ENCODE data around the gene UBE2K. TPM values are rescaled to one million over a fixed set of nuclear protein-coding genes. Genes with fewer than 3 reads are reported as not detected.

Gene UBE2K
- total RNA-seq, 1 experiment from 2014 or later: 38.9 TPM

DNA sequence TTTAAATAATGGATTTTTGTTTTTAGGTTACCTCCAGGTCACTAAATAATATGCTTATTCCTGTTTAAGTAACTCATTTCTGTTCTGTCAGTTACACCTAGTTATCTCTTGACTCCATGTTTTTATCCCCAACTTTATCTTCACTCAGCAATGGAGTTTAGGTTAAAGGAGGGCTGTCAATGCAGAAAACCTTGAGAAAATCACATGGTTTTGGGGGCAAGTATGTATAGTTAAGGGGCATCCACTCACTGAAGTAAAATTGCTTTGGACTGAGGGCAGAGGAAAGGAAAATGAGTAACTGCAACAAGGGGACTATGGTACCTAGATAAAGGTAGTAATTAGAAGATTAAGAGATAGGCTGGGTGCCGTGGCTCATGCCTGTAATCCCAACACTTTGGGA is 87.1 kb downstream of the UBE2K start:
- H3K9ac ChIP-seq (ENCODE audit: low read length): no peak overlapping the region
- H3K9me3 ChIP-seq (ENCODE audit: low read length): no peaks in the 10 kb centered on the region
- H3F3A ChIP-seq (ENCODE audit: low read length, unreplicated experiment): no peaks in the 10 kb centered on the region
- no peak overlapping the region for H3K4me2 ChIP-seq (ENCODE audit: low read length)
- TF ChIP-seq, protein P1, sequence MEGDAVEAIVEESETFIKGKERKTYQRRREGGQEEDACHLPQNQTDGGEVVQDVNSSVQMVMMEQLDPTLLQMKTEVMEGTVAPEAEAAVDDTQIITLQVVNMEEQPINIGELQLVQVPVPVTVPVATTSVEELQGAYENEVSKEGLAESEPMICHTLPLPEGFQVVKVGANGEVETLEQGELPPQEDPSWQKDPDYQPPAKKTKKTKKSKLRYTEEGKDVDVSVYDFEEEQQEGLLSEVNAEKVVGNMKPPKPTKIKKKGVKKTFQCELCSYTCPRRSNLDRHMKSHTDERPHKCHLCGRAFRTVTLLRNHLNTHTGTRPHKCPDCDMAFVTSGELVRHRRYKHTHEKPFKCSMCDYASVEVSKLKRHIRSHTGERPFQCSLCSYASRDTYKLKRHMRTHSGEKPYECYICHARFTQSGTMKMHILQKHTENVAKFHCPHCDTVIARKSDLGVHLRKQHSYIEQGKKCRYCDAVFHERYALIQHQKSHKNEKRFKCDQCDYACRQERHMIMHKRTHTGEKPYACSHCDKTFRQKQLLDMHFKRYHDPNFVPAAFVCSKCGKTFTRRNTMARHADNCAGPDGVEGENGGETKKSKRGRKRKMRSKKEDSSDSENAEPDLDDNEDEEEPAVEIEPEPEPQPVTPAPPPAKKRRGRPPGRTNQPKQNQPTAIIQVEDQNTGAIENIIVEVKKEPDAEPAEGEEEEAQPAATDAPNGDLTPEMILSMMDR (conservative IDR thresholded peaks at IDR 0.05; ENCODE audit: low read depth, low read length): no peak
- TF ChIP-seq EZH2phosphoT487 (IDR thresholded peaks at IDR 0.05; ENCODE audit: borderline replicate concordance, low read length) (no peak), EZH2 (IDR thresholded peaks at IDR 0.05; ENCODE audit: low read length, unreplicated experiment) (no peak)
- POLR2A ChIA-PET (ENCODE audit: unreplicated experiment): no interaction called here
- CTCF ChIA-PET: no interaction called here
- no peaks in the 10 kb centered on the region for H3K4me1 ChIP-seq (ENCODE audit: insufficient read depth, low read length)
- no peak overlapping the region for H3K27ac ChIP-seq (ENCODE audit: low read length)
- H3K36me3 ChIP-seq (ENCODE audit: low read depth, low read length): no peaks in the 10 kb centered on the region
- no TSS peak for BruUV-seq (replicated peaks)
- no peak for DNase-seq
- H3K4me3 ChIP-seq (ENCODE audit: low read length): no peak overlapping the region
- ATAC-seq: no peak
- no peak overlapping the region for H2AFZ ChIP-seq (ENCODE audit: low read length)
- no peaks in the 10 kb centered on the region for H4K20me1 ChIP-seq (ENCODE audit: low read length)
- H3K9me2 ChIP-seq (replicated peaks; ENCODE audit: low read length): no peaks in the 10 kb centered on the region
- intact Hi-C loops (cut with micrococcal nuclease): no loop called here
- no peaks in the 10 kb centered on the region for H3K27me3 ChIP-seq (ENCODE audit: low read length)
- H3K79me2 ChIP-seq (ENCODE audit: low read length): no peaks in the 10 kb centered on the region

DNA sequence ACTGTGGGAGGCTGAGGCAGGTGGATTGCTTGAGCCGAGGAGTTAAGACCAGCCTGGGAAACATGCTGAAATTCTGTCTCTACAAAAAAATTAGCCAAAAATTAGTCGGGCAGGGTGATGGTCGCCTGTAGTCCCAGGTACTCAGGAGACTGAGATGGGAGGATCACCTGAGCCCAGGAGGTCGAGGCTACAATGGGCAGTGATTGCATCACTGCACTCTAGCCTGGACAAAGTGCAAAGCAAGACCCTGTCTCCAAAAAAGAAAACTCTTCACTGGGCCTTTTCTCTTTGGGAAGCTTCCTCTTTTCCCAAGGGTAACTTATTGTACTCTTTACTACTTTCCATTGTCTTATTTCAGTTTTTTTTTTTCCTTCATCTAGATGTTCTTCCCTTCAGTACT is 88.9 kb downstream of the UBE2K start:
- no peaks in the 10 kb centered on the region for H3K27me3 ChIP-seq (ENCODE audit: low read length)
- no peaks in the 10 kb centered on the region for H3K36me3 ChIP-seq (ENCODE audit: low read depth, low read length)
- H4K20me1 ChIP-seq (ENCODE audit: low read length): no peaks in the 10 kb centered on the region
- BruUV-seq (replicated peaks): no TSS peak
- no peaks in the 10 kb centered on the region for H3F3A ChIP-seq (ENCODE audit: low read length, unreplicated experiment)
- no peak overlapping the region for H2AFZ ChIP-seq (ENCODE audit: low read length)
- no peak overlapping the region for H3K9ac ChIP-seq (ENCODE audit: low read length)
- ChIA-PET POLR2A (ENCODE audit: unreplicated experiment) (no interaction called here), CTCF (no interaction called here)
- no peak for ATAC-seq
- H3K79me2 ChIP-seq (ENCODE audit: low read length): no peaks in the 10 kb centered on the region
- no peak overlapping the region for H3K27ac ChIP-seq (ENCODE audit: low read length)
- no peak overlapping the region for H3K4me2 ChIP-seq (ENCODE audit: low read length)
- H3K4me1 ChIP-seq (ENCODE audit: insufficient read depth, low read length): no peaks in the 10 kb centered on the region
- DNase-seq: no peak
- H3K4me3 ChIP-seq (ENCODE audit: low read length): no peak overlapping the region
- TF ChIP-seq, protein P1 (conservative IDR thresholded peaks at IDR 0.05; ENCODE audit: low read depth, low read length): no peak
- TF ChIP-seq EZH2phosphoT487 (IDR thresholded peaks at IDR 0.05; ENCODE audit: borderline replicate concordance, low read length) (no peak), EZH2 (IDR thresholded peaks at IDR 0.05; ENCODE audit: low read length, unreplicated experiment) (no peak)
- no peaks in the 10 kb centered on the region for H3K9me3 ChIP-seq (ENCODE audit: low read length)
- no peaks in the 10 kb centered on the region for H3K9me2 ChIP-seq (replicated peaks; ENCODE audit: low read length)
- intact Hi-C loops (cut with micrococcal nuclease): no loop called here

DNA sequence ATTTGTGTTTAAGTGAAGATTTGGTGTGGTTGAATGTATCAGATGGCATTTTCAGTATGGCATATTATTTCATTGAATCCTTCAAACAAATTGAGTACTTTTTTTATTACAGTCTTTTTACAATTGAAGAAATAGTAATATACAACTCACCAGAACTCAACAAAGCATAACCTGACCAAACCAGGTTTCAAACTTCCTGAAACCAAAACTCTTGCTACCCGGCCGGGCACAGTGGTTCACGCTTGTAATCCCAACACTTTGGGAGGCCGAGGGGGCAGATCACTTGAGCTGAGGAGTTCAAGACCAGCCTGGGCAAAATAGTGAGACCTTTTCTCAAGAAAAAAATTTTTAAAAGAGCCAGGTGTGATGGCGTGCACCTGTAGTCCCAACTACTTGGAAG is 94.2 kb downstream of the UBE2K start:
- ChIA-PET CTCF (no interaction called here), POLR2A (ENCODE audit: unreplicated experiment) (no interaction called here)
- Histone ChIP-seq H3K9me3 (ENCODE audit: low read length) (no peaks in the 10 kb centered on the region), H3K4me1 (ENCODE audit: insufficient read depth, low read length) (no peaks in the 10 kb centered on the region), H3K4me2 (ENCODE audit: low read length) (no peak overlapping the region), H3K79me2 (ENCODE audit: low read length) (no peaks in the 10 kb centered on the region), H3K9me2 (replicated peaks; ENCODE audit: low read length) (no peaks in the 10 kb centered on the region), H3K27ac (ENCODE audit: low read length) (no peak overlapping the region), H3K9ac (ENCODE audit: low read length) (no peak overlapping the region), H3K27me3 (ENCODE audit: low read length) (no peaks in the 10 kb centered on the region), H3K36me3 (ENCODE audit: low read depth, low read length) (no peaks in the 10 kb centered on the region), H2AFZ (ENCODE audit: low read length) (no peak overlapping the region), H3K4me3 (ENCODE audit: low read length) (no peak overlapping the region), H4K20me1 (ENCODE audit: low read length) (no peaks in the 10 kb centered on the region), H3F3A (ENCODE audit: low read length, unreplicated experiment) (no peaks in the 10 kb centered on the region)
- intact Hi-C loops (cut with micrococcal nuclease): no loop called here
- no TSS peak for BruUV-seq (replicated peaks)
- TF ChIP-seq EZH2phosphoT487 (IDR thresholded peaks at IDR 0.05; ENCODE audit: borderline replicate concordance, low read length): no peak
- TF ChIP-seq EZH2 (IDR thresholded peaks at IDR 0.05; ENCODE audit: low read length, unreplicated experiment): no peak
- TF ChIP-seq, protein P1 (conservative IDR thresholded peaks at IDR 0.05; ENCODE audit: low read depth, low read length): no peak
- ATAC-seq (no peak), DNase-seq (no peak)

Data from PC-3 (cell line).